Ovary (tissue), 9 donors: ENCODE data around the gene POU6F2. TPM values are rescaled to one million over a fixed set of nuclear protein-coding genes. Genes with fewer than 3 reads are reported as not detected.

Experiments
- DNase-seq, 5 donors: peaks; one replicate each; pipeline ENCODE4 v3.0.0-alpha.2; 2019 to 2020
- H3K27ac ChIP-seq, 2 donors: fragments of 200-600 bp; one replicate each; pipeline versions ENCODE4 v1.5.1 to v1.8.0; 2019 to 2022
- H3K27me3 ChIP-seq: fragments of 200-600 bp; one replicate; pipeline ENCODE4 v1.8.0; 2022
- H3K36me3 ChIP-seq: fragments of 200-600 bp; sonication (generic); one replicate; pipeline ENCODE4 v1.5.1; 2019
- H3K4me1 ChIP-seq: one replicate; pipeline ENCODE4 v1.8.1; 2013; ENCODE audit warnings: mild to moderate bottlenecking, moderate library complexity; ENCODE audit not compliant: insufficient read depth
- H3K4me3 ChIP-seq: fragments of 200-600 bp; sonication (generic); one replicate; pipeline ENCODE4 v1.5.1; 2017
- H3K9me3 ChIP-seq, 2 donors: fragments of 200-600 bp in 1 of 2; sonication (generic) in 1 of 2; one replicate each; pipeline versions ENCODE4 v1.5.1 to v1.8.1; 2013 to 2019; ENCODE audit warnings: mild to moderate bottlenecking in 1 of 2, moderate library complexity in 1 of 2
- CTCF ChIP-seq, 3 donors: fragments of 450-650 bp in 2 of 3; fragments of 200-600 bp in 1 of 3; IDR thresholded peaks; one replicate each; pipeline versions ENCODE4 v1.5.1 to v1.8.0; 2016 to 2022; ENCODE audit warnings: antibody characterized with exemption in 3 of 3, mild to moderate bottlenecking in 1 of 3
- EP300 ChIP-seq: sonication (generic); formaldehyde crosslinking; IDR thresholded peaks from one replicate; pipeline ENCODE4 v1.6.1; 2017; ENCODE audit warnings: antibody characterized with exemption
- POLR2A ChIP-seq: fragments of 450-650 bp; IDR thresholded peaks from one replicate; pipeline ENCODE4 v1.6.1; 2017; ENCODE audit warnings: antibody characterized with exemption, mild to moderate bottlenecking, moderate library complexity
- WGBS, 3 donors: extraction: QIAGEN DNeasy Blood & Tissue Kit in 1 of 3; methylation state at CpG; one replicate each; pipeline versions ENCODE4 v1.1.5 to v1.1.7; 2013 to 2017; 5-methylcytosine and 5-hydroxymethylcytosine counted together
- intact Hi-C, 4 donors: fragments of 100-400 bp; cut with DNase I; formaldehyde crosslinking; loops; one replicate each; pipeline versions ENCODE4 v1.11.0 to v1.15.1; 2022 to 2023
- polyA plus RNA-seq, 2 donors: library from polyadenylated mRNA; stranded (reverse); fragments of 200-250 nt in 1 of 2; fragments of 350-450 nt in 1 of 2; fragmentation: Illumina TruSeq in 1 of 2; extraction: RNeasy Lipid Tissue Mini Kit (QIAGEN cat#74804) in 1 of 2; gene quantifications; one replicate each; pipeline ENCODE4 v1.2.3, GENCODE V29; 2013 to 2014
- total RNA-seq, 7 donors: library from RNA; depleted of rRNA in 2 of 7; stranded (reverse); fragments of >200 nt in 2 of 7; fragmentation: NEBNext Ultra II Directional in 3 of 7; extraction: Animal tissue kit (Norgen Biotek cat#: 25700) in 3 of 7; gene quantifications; one replicate each; pipeline versions ENCODE4 v1.1.0 to v1.2.4, GENCODE V29; 2016 to 2023
- donor health status: DM: no; HTN: no; CAD: no; lungs with moderate emphysema.
- donor health status: DM: no; HTN: no; CAD: no.
- donor health status: Bipolar disorder and iron deficiency.
- donor health status: DM: yes; HTN: yes; CAD: no.
- donor health status: DM: no; HTN: no; CAD: no.
- donor health status: DM: yes; HTN: yes; CAD: no.

POU6F2 gene
- total and polyA plus RNA-seq, 9 donors = 0.17 to 2.0 (median 0.61) TPM

GRCh38 chr7:39071116-39071515, 93.4 kb downstream of the POU6F2 start:
- no peaks in the 10 kb centered on the region for H3K27me3 ChIP-seq
- intact Hi-C loops = no loop called here
- no peak for TF ChIP-seq POLR2A
- no peak for TF ChIP-seq CTCF (IDR thresholded peaks at IDR 0.05)
- TF ChIP-seq EP300 = no peak
- no peaks in the 10 kb centered on the region for H3K4me1 ChIP-seq
- WGBS, 3 donors = 92 to 97% (median 92%) methylated on average over 5 of the region's 5 CpGs
- H3K36me3 ChIP-seq = no peaks in the 10 kb centered on the region
- H3K4me3 ChIP-seq = no peak overlapping the region
- no peaks in the 10 kb centered on the region for H3K9me3 ChIP-seq
- no peak overlapping the region for H3K27ac ChIP-seq
- no peak for DNase-seq

GRCh38 chr7:39073432-39073831, 95.7 kb downstream of the POU6F2 start:
- 3 to 12% (median 4%) methylated on average over 8 of the region's 8 CpGs for WGBS, 3 donors
- intact Hi-C loops = no loop called here
- TF ChIP-seq POLR2A (no peak), EP300 (no peak), CTCF (IDR thresholded peaks at IDR 0.05) (no peak)
- no peaks in the 10 kb centered on the region for H3K9me3 ChIP-seq
- no peak for DNase-seq
- no peak overlapping the region for H3K4me3 ChIP-seq
- no peaks in the 10 kb centered on the region for H3K27me3 ChIP-seq
- H3K27ac ChIP-seq = no peak overlapping the region
- no peaks in the 10 kb centered on the region for H3K36me3 ChIP-seq
- no peaks in the 10 kb centered on the region for H3K4me1 ChIP-seq

- no peaks in the 10 kb centered on the region for H3K4me1 ChIP-seq
- TF ChIP-seq POLR2A (no peak), EP300 (no peak), CTCF (IDR thresholded peaks at IDR 0.05) (no peak)
- no peaks in the 10 kb centered on the region for H3K9me3 ChIP-seq
- no peak overlapping the region for H3K27ac ChIP-seq
- no peak for DNase-seq
- H3K4me3 ChIP-seq = no peak overlapping the region
- WGBS, 3 donors = 62 to 95% (median 88%) methylated on average over 1 of the region's 1 CpG
- intact Hi-C loops = no loop called here
- H3K36me3 ChIP-seq = no peaks in the 10 kb centered on the region
- no peaks in the 10 kb centered on the region for H3K27me3 ChIP-seq
These were observed 97.5 kb downstream of the POU6F2 start for GRCh38 chr7:39075210-39075609.

GRCh38 chr7:39083781-39084180, 106.1 kb downstream of the POU6F2 start:
- H3K27ac ChIP-seq = no peak overlapping the region
- H3K4me1 ChIP-seq = no peaks in the 10 kb centered on the region
- 69 to 73% (median 71%) methylated on average over 3 of the region's 3 CpGs for WGBS, 3 donors
- no peaks in the 10 kb centered on the region for H3K36me3 ChIP-seq
- no peak for DNase-seq
- intact Hi-C loops = no loop called here
- no peaks in the 10 kb centered on the region for H3K9me3 ChIP-seq
- no peaks in the 10 kb centered on the region for H3K27me3 ChIP-seq
- TF ChIP-seq EP300 = no peak
- TF ChIP-seq POLR2A = no peak
- no peak for TF ChIP-seq CTCF (IDR thresholded peaks at IDR 0.05)
- H3K4me3 ChIP-seq = no peak overlapping the region

GRCh38 chr7:39084349-39084748, 106.6 kb downstream of the POU6F2 start:
- WGBS, 3 donors = 94 to 96% (median 95%) methylated on average over 3 of the region's 3 CpGs
- TF ChIP-seq CTCF (IDR thresholded peaks at IDR 0.05) (no peak), EP300 (no peak), POLR2A (no peak)
- no peak overlapping the region for H3K4me3 ChIP-seq
- H3K27ac ChIP-seq = no peak overlapping the region
- H3K27me3 ChIP-seq = no peaks in the 10 kb centered on the region
- no peaks in the 10 kb centered on the region for H3K36me3 ChIP-seq
- no peak for DNase-seq
- H3K9me3 ChIP-seq = no peaks in the 10 kb centered on the region
- no peaks in the 10 kb centered on the region for H3K4me1 ChIP-seq
- intact Hi-C loops = no loop called here
